H9 (cell line): ENCODE data around the gene EML4. TPM values are rescaled to one million over a fixed set of nuclear protein-coding genes. Genes with fewer than 3 reads are reported as not detected.

Source experiments
- DNase-seq: peaks from one replicate; pipeline ENCODE4 v3.0.0-alpha.2; 2017
- H2AFZ ChIP-seq: one replicate; pipeline ENCODE4 v1.6.1; 2013; ENCODE audit warnings: mild to moderate bottlenecking, low read length, control low read depth, moderate library complexity
- H2AK5ac ChIP-seq: 2 replicates; pipeline ENCODE4 v1.6.1; 2013; ENCODE audit warnings: low read length, control low read depth, mixed read lengths; ENCODE audit not compliant: insufficient read length
- H2BK120ac ChIP-seq: one replicate; pipeline ENCODE4 v1.6.1; 2013; ENCODE audit warnings: low read depth, mild to moderate bottlenecking, low read length, control low read depth, inconsistent platforms; ENCODE audit not compliant: poor library complexity, severe bottlenecking
- H2BK12ac ChIP-seq: 2 replicates; pipeline ENCODE4 v1.6.1; 2013; ENCODE audit warnings: low read length, control low read depth, mixed read lengths, low read depth; ENCODE audit not compliant: insufficient read length
- H2BK15ac ChIP-seq: 2 replicates; pipeline ENCODE4 v1.6.1; 2013; ENCODE audit warnings: low read depth, low read length, control low read depth
- H2BK20ac ChIP-seq: one replicate; pipeline ENCODE4 v1.6.1; 2013; ENCODE audit warnings: low read depth, mild to moderate bottlenecking, low read length, control low read depth, inconsistent platforms; ENCODE audit not compliant: poor library complexity, severe bottlenecking
- H2BK5ac ChIP-seq: 2 replicates; pipeline ENCODE4 v1.6.1; 2013; ENCODE audit warnings: low read length, control low read depth, mixed read lengths; ENCODE audit not compliant: insufficient read length
- H3K14ac ChIP-seq: 2 replicates; pipeline ENCODE4 v1.6.1; 2013; ENCODE audit warnings: low read length, control low read depth; ENCODE audit not compliant: insufficient read depth
- H3K18ac ChIP-seq: 2 replicates; pipeline ENCODE4 v1.6.1; 2013; ENCODE audit warnings: low read depth, mild to moderate bottlenecking, mixed read lengths, low read length, control low read depth; ENCODE audit not compliant: insufficient read length
- H3K23ac ChIP-seq: 2 replicates; pipeline ENCODE4 v1.6.1; 2013; ENCODE audit warnings: low read length, control low read depth, mixed read lengths, low read depth; ENCODE audit not compliant: insufficient read length
- H3K23me2 ChIP-seq: 2 replicates; pipeline ENCODE4 v1.6.1; 2013; ENCODE audit warnings: low read depth, mild to moderate bottlenecking, mixed read lengths, low read length, control low read depth; ENCODE audit not compliant: insufficient read length, poor library complexity, severe bottlenecking
- H3K27ac ChIP-seq: 2 replicates; pipeline ENCODE4 v1.5.1; 2013; ENCODE audit warnings: low read length, control low read depth, mixed read lengths, low read depth; ENCODE audit not compliant: insufficient read length
- H3K27me3 ChIP-seq: 2 replicates; pipeline ENCODE4 v1.6.1; 2013; ENCODE audit warnings: low read length, control low read depth, inconsistent platforms; ENCODE audit not compliant: insufficient read depth
- H3K4ac ChIP-seq: 2 replicates; pipeline ENCODE4 v1.6.1; 2013; ENCODE audit warnings: low read depth, mild to moderate bottlenecking, control low read depth, inconsistent platforms, low read length, moderate library complexity
- H3K4me1 ChIP-seq: 2 replicates; pipeline ENCODE4 v1.6.1; 2013; ENCODE audit warnings: low read length, control low read depth, inconsistent platforms; ENCODE audit not compliant: insufficient read depth
- H3K4me2 ChIP-seq: 2 replicates; pipeline ENCODE4 v1.6.1; 2013; ENCODE audit warnings: low read length, control low read depth, mixed read lengths; ENCODE audit not compliant: insufficient read length, insufficient read depth
- H3K56ac ChIP-seq: 2 replicates; pipeline ENCODE4 v1.6.1; 2013; ENCODE audit warnings: low read depth, mild to moderate bottlenecking, mixed read lengths, low read length, control low read depth; ENCODE audit not compliant: insufficient read length
- H3K79me1 ChIP-seq: 2 replicates; pipeline ENCODE4 v1.6.1; 2013; ENCODE audit warnings: low read depth, mild to moderate bottlenecking, moderate library complexity, low read length, control low read depth, inconsistent platforms; ENCODE audit not compliant: insufficient read depth, poor library complexity, severe bottlenecking
- H3K79me2 ChIP-seq: 2 replicates; pipeline ENCODE4 v1.6.1; 2013; ENCODE audit warnings: low read length, control low read depth, inconsistent platforms; ENCODE audit not compliant: insufficient read depth
- H3K9ac ChIP-seq: 2 replicates; pipeline ENCODE4 v1.6.1; 2013; ENCODE audit warnings: low read length, control low read depth, mixed read lengths; ENCODE audit not compliant: insufficient read length; ENCODE audit errors: extremely low read depth
- H3K9me3 ChIP-seq: one replicate; pipeline ENCODE4 v1.6.1; 2013; ENCODE audit warnings: low read depth, low read length, inconsistent platforms; ENCODE audit not compliant: control insufficient read depth
- H3T11ph ChIP-seq: one replicate; pipeline ENCODE4 v1.6.1; 2013; ENCODE audit warnings: mild to moderate bottlenecking, low read length, control low read depth, inconsistent platforms
- H4K20me1 ChIP-seq: one replicate; pipeline ENCODE4 v1.6.1; 2013; ENCODE audit not compliant: control insufficient read depth, insufficient read length, insufficient read depth
- H4K5ac ChIP-seq: 2 replicates; pipeline ENCODE4 v1.6.1; 2013; ENCODE audit warnings: low read depth, mild to moderate bottlenecking, mixed read lengths, low read length, control low read depth; ENCODE audit not compliant: insufficient read length
- H4K8ac ChIP-seq: replicated peaks from 2 replicates; pipeline ENCODE4 v1.6.1; 2013; ENCODE audit warnings: low read length, control low read depth, mixed read lengths, low read depth; ENCODE audit not compliant: insufficient read length
- H4K91ac ChIP-seq: 2 replicates; pipeline ENCODE4 v1.6.1; 2013; ENCODE audit warnings: low read depth, mild to moderate bottlenecking, moderate library complexity, mixed read lengths, low read length, control low read depth; ENCODE audit not compliant: insufficient read length
- H3K27ac Mint-ChIP-seq, 3 experiments: 2 replicates in 2 of 3; 3 replicates in 1 of 3; pipeline ENCODE4 v1.8.0; 2020 to 2021; ENCODE audit warnings: mixed read lengths in 3 of 3, mild to moderate bottlenecking in 1 of 3, moderate library complexity in 1 of 3
- H3K27me3 Mint-ChIP-seq: 2 replicates; pipeline ENCODE4 v1.8.0; 2021; ENCODE audit warnings: low read depth, mild to moderate bottlenecking, moderate library complexity, mixed read lengths
- H3K36me3 Mint-ChIP-seq, 3 experiments: 2 replicates in 2 of 3; 3 replicates in 1 of 3; pipeline ENCODE4 v1.8.0; 2020 to 2021; ENCODE audit warnings: low read depth in 3 of 3, mixed read lengths in 3 of 3; ENCODE audit not compliant: insufficient read depth in 1 of 3
- H3K4me1 Mint-ChIP-seq, 2 experiments: 2 replicates each; pipeline ENCODE4 v1.8.0; 2020; ENCODE audit warnings: mixed read lengths in 2 of 2
- H3K4me3 Mint-ChIP-seq, 2 experiments: 2 replicates in 1 of 2; 3 replicates in 1 of 2; pipeline ENCODE4 v1.8.0; 2020 to 2021; ENCODE audit warnings: mild to moderate bottlenecking in 2 of 2, mixed read lengths in 2 of 2, moderate library complexity in 1 of 2
- H3K9me3 Mint-ChIP-seq, 2 experiments: 2 replicates in 1 of 2; 3 replicates in 1 of 2; pipeline ENCODE4 v1.8.0; 2020; ENCODE audit warnings: mild to moderate bottlenecking in 2 of 2, mixed read lengths in 2 of 2, moderate library complexity in 1 of 2
- WGBS: extraction: QIAGEN DNeasy Blood & Tissue Kit; methylation state at CpG from one replicate; pipeline ENCODE4 v1.1.7; 2013; ENCODE audit warnings: missing lambda C conversion rate, low lambda C conversion rate, mixed read lengths; ENCODE audit not compliant: insufficient read length; ENCODE audit errors: extremely low coverage; 5-methylcytosine and 5-hydroxymethylcytosine counted together
- total RNA-seq: library from RNA; stranded (reverse); gene quantifications from 2 replicates; pipeline ENCODE4 v1.2.1, GENCODE V29; 2021
- TF ChIP-seq, protein P1 (sequence below): fragments of 200-600 bp; sonication (generic); conservative IDR thresholded peaks from 3 replicates; pipeline ENCODE4 v1.8.0; 2021; ENCODE audit warnings: antibody characterized with exemption, mild to moderate bottlenecking

Gene EML4
- total RNA-seq, 1 experiment from 2014 or later: 68.6 TPM

DNA sequence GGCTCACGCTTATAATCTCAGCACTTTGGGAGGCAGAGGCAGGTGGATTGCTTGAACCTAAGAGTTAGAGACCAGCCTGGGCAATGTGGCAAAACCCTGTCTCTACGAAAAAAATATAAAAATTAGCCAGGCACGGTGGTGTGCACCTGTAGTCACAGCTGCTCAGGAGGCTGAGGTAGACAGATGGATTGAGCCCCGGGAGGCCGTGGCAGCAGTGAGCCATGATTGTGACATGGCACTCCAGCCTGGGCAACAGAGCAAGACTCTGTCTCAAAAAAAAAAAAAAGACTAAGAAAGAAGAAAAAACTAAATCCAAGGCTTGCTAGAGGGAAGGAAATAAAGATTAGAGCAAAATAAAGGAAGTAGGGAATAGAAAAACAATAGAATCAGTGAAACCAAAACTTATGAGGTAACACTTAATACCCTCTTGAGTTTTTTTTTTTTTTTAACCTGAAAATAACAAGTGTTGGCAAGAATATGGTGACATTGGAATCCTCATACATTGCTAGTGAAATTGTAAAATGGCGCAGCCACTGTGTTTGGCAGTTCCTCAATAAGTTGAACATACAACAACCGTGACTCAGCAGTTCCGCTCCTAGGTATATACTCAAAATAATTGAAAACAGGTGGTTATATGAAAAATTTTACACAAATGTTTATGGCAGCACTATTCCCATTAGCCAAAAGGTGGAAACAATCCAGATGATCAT lies 85.2 kb downstream of the EML4 start:
- Histone ChIP-seq H3K4me2 (no peak overlapping the region), H4K91ac (no peak overlapping the region), H3K14ac (no peak overlapping the region), H3K79me1 (no peaks in the 10 kb centered on the region), H2AFZ (no peak overlapping the region), H2BK5ac (no peak overlapping the region), H2BK12ac (no peak overlapping the region), H3K4ac (no peak overlapping the region), H2AK5ac (no peak overlapping the region), H4K5ac (no peak overlapping the region), H2BK20ac (no peak overlapping the region), H3K4me1 (no peaks in the 10 kb centered on the region), H3T11ph (no peak overlapping the region), H3K18ac (no peak overlapping the region), H4K8ac (no peak overlapping the region), H3K9me3 (no peaks in the 10 kb centered on the region), H3K79me2 (no peaks in the 10 kb centered on the region), H2BK120ac (no peak overlapping the region), H2BK15ac (no peak overlapping the region), H3K23me2 (no peaks in the 10 kb centered on the region), H3K27me3 (no peaks in the 10 kb centered on the region), H4K20me1 (no peaks in the 10 kb centered on the region), H3K27ac (no peak overlapping the region), H3K56ac (no peak overlapping the region), H3K23ac (no peak overlapping the region), H3K9ac (no peak overlapping the region)
- no peaks in the 10 kb centered on the region for H3K9me3 Mint-ChIP-seq
- no peak overlapping the region for H3K4me3 Mint-ChIP-seq
- no peaks in the 10 kb centered on the region for H3K27me3 Mint-ChIP-seq
- TF ChIP-seq, protein P1, sequence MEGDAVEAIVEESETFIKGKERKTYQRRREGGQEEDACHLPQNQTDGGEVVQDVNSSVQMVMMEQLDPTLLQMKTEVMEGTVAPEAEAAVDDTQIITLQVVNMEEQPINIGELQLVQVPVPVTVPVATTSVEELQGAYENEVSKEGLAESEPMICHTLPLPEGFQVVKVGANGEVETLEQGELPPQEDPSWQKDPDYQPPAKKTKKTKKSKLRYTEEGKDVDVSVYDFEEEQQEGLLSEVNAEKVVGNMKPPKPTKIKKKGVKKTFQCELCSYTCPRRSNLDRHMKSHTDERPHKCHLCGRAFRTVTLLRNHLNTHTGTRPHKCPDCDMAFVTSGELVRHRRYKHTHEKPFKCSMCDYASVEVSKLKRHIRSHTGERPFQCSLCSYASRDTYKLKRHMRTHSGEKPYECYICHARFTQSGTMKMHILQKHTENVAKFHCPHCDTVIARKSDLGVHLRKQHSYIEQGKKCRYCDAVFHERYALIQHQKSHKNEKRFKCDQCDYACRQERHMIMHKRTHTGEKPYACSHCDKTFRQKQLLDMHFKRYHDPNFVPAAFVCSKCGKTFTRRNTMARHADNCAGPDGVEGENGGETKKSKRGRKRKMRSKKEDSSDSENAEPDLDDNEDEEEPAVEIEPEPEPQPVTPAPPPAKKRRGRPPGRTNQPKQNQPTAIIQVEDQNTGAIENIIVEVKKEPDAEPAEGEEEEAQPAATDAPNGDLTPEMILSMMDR: no peak
- H3K27ac Mint-ChIP-seq: peak overlapping the region in 1 of 3 experiments; percentile 78; a peak in 2 of 7 replicates
- no CpG with 5 or more reads among the region's 8 CpGs for WGBS
- H3K4me1 Mint-ChIP-seq: peaks cover 16 to 20% of the 10 kb centered on the region in 2 experiments
- H3K36me3 Mint-ChIP-seq: peaks cover 8 to 25% (median 13%) of the 10 kb centered on the region in 3 experiments; a peak in 5 of 7 replicates
- DNase-seq: no peak
